ENCODE data around the gene TMOD1.
"Not testable (repeated sequence)": the region's sequence is repeated elsewhere in the genome, so short reads cannot be mapped to it uniquely, and the experiment has no call there.

Gene TMOD1

GRCh38 chr9:97572892-97573365, 71.5 kb downstream of the TMOD1 start:
- Histone ChIP-seq H3K27me3 (ENCODE audit: control insufficient read depth in 2 of 2, insufficient read depth in 2 of 2, low read length in 2 of 2) (no peaks in the 10 kb centered on the region), H3K9ac (ENCODE audit: low read depth in 1 of 2, low read length in 2 of 2) (no peak overlapping the region), H3K4me3 (ENCODE audit: low read length in 2 of 2) (no peak overlapping the region), H3K27ac (ENCODE audit: low read depth in 2 of 2, low read length in 2 of 2) (no peak overlapping the region), H3K36me3 (ENCODE audit: control insufficient read depth in 2 of 2, insufficient read depth in 2 of 2, low read length in 2 of 2) (no peaks in the 10 kb centered on the region), H3K4me1 (ENCODE audit: control insufficient read depth in 2 of 2, insufficient read depth in 2 of 2, low read length in 2 of 2) (no peaks in the 10 kb centered on the region), H3K9me3 (ENCODE audit: control insufficient read depth in 2 of 2, low read length in 2 of 2) (no peaks in the 10 kb centered on the region)

GRCh38 chr9:97573482-97574073, 72.1 kb downstream of the TMOD1 start:
- Histone ChIP-seq H3K27me3 (ENCODE audit: control insufficient read depth in 2 of 2, insufficient read depth in 2 of 2, low read length in 2 of 2) (no peaks in the 10 kb centered on the region), H3K27ac (ENCODE audit: low read depth in 2 of 2, low read length in 2 of 2) (no peak overlapping the region), H3K9ac (ENCODE audit: low read depth in 1 of 2, low read length in 2 of 2) (no peak overlapping the region), H3K36me3 (ENCODE audit: control insufficient read depth in 2 of 2, insufficient read depth in 2 of 2, low read length in 2 of 2) (no peaks in the 10 kb centered on the region), H3K9me3 (ENCODE audit: control insufficient read depth in 2 of 2, low read length in 2 of 2) (no peaks in the 10 kb centered on the region), H3K4me3 (ENCODE audit: low read length in 2 of 2) (no peak overlapping the region), H3K4me1 (ENCODE audit: control insufficient read depth in 2 of 2, insufficient read depth in 2 of 2, low read length in 2 of 2) (no peaks in the 10 kb centered on the region)

DNA sequence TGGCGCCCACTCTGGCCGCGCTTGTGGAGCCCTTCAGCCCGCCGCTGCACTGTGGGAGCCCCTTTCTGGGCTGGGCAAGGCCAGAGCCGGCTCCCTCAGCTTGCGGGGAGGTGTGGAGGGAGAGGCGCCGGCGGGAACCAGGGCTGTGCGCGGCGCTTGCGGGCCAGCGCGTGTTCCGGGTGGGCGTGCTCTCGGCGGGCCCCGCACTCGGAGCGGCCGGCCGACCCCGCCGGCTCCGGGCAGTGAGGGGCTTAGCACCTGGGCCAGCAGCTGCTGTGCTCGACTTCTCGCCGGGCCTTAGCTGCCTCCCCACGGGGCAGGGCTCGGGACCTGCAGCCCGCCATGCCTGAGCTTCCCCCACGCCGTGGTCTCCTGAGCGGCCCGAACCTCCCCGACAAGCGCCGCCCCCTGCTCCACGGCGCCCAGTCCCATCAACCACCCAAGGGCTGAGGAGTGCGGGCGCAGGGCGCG, 72.7 kb downstream of the TMOD1 start:
- not testable (repeated sequence) for H3K9ac ChIP-seq (ENCODE audit: low read depth in 1 of 2, low read length in 2 of 2); H3K27ac ChIP-seq (ENCODE audit: low read depth in 2 of 2, low read length in 2 of 2); H3K27me3 ChIP-seq (ENCODE audit: control insufficient read depth in 2 of 2, insufficient read depth in 2 of 2, low read length in 2 of 2); H3K4me1 ChIP-seq (ENCODE audit: control insufficient read depth in 2 of 2, insufficient read depth in 2 of 2, low read length in 2 of 2); H3K4me3 ChIP-seq (ENCODE audit: low read length in 2 of 2); H3K36me3 ChIP-seq (ENCODE audit: control insufficient read depth in 2 of 2, insufficient read depth in 2 of 2, low read length in 2 of 2); H3K9me3 ChIP-seq (ENCODE audit: control insufficient read depth in 2 of 2, low read length in 2 of 2)

GRCh38 chr9:97574921-97575672, 73.6 kb downstream of the TMOD1 start:
- not testable (repeated sequence) for H3K9ac ChIP-seq (ENCODE audit: low read depth in 1 of 2, low read length in 2 of 2); H3K9me3 ChIP-seq (ENCODE audit: control insufficient read depth in 2 of 2, low read length in 2 of 2); H3K27ac ChIP-seq (ENCODE audit: low read depth in 2 of 2, low read length in 2 of 2); H3K4me1 ChIP-seq (ENCODE audit: control insufficient read depth in 2 of 2, insufficient read depth in 2 of 2, low read length in 2 of 2); H3K27me3 ChIP-seq (ENCODE audit: control insufficient read depth in 2 of 2, insufficient read depth in 2 of 2, low read length in 2 of 2); H3K36me3 ChIP-seq (ENCODE audit: control insufficient read depth in 2 of 2, insufficient read depth in 2 of 2, low read length in 2 of 2)
- H3K4me3 ChIP-seq (ENCODE audit: low read length in 2 of 2) = peak overlapping the region in 1 of 2 donors; percentile 15

GRCh38 chr9:97575673-97576200, 74.3 kb downstream of the TMOD1 start:
- no peak overlapping the region for H3K27ac ChIP-seq (ENCODE audit: low read depth in 2 of 2, low read length in 2 of 2)
- H3K4me3 ChIP-seq (ENCODE audit: low read length in 2 of 2) = peak overlapping the region in 1 of 2 donors; percentile 7
- H3K9me3 ChIP-seq (ENCODE audit: control insufficient read depth in 2 of 2, low read length in 2 of 2) = no peaks in the 10 kb centered on the region
- no peaks in the 10 kb centered on the region for H3K36me3 ChIP-seq (ENCODE audit: control insufficient read depth in 2 of 2, insufficient read depth in 2 of 2, low read length in 2 of 2)
- no peak overlapping the region for H3K9ac ChIP-seq (ENCODE audit: low read depth in 1 of 2, low read length in 2 of 2)
- H3K4me1 ChIP-seq (ENCODE audit: control insufficient read depth in 2 of 2, insufficient read depth in 2 of 2, low read length in 2 of 2) = no peaks in the 10 kb centered on the region
- H3K27me3 ChIP-seq (ENCODE audit: control insufficient read depth in 2 of 2, insufficient read depth in 2 of 2, low read length in 2 of 2) = no peaks in the 10 kb centered on the region

DNA sequence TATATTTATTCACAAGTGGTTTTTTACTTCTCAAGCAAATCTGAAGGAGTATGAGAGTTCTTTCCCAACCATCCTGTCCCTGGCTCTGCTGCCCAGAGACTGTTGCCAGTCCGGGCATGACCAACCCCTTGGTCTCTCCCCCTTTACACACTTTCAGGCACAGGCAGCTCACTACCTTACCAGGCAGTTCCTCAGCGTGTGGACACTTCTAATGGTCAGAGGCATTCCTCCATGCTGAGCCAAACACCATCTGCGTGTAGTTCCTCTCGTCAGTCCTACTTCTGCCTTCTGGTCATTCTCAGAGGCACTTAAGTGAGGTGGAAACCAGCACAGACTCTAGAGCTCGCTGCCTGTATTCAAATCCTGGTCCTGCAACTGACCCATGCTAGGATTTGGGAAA, 75.6 kb downstream of the TMOD1 start:
- Histone ChIP-seq H3K4me1 (ENCODE audit: control insufficient read depth in 2 of 2, insufficient read depth in 2 of 2, low read length in 2 of 2) (no peaks in the 10 kb centered on the region), H3K27me3 (ENCODE audit: control insufficient read depth in 2 of 2, insufficient read depth in 2 of 2, low read length in 2 of 2) (no peaks in the 10 kb centered on the region), H3K27ac (ENCODE audit: low read depth in 2 of 2, low read length in 2 of 2) (no peak overlapping the region), H3K4me3 (ENCODE audit: low read length in 2 of 2) (no peak overlapping the region), H3K36me3 (ENCODE audit: control insufficient read depth in 2 of 2, insufficient read depth in 2 of 2, low read length in 2 of 2) (no peaks in the 10 kb centered on the region), H3K9me3 (ENCODE audit: control insufficient read depth in 2 of 2, low read length in 2 of 2) (no peaks in the 10 kb centered on the region), H3K9ac (ENCODE audit: low read depth in 1 of 2, low read length in 2 of 2) (no peak overlapping the region)

DNA sequence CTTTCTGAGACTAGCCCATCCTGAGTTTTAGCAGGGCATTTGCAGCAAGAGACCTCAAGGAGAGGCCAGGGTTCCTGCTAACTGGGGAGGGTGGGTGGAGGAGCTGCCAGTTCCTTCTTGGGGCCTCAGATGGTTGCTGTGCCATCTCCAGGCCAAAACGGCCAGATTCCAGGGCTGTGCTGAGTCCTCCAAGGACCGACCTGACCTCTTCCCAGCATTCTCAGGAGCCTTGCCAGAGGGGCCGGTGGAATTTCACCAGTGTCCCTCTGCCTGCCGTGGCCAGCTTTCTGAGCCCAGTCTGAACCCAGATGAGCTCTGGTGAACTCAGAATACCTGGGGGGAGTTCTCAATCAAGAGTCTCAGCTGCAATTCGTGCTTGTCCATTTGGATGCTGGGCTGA, 77.4 kb downstream of the TMOD1 start:
- H3K27me3 ChIP-seq (ENCODE audit: control insufficient read depth in 2 of 2, insufficient read depth in 2 of 2, low read length in 2 of 2) = no peaks in the 10 kb centered on the region
- H3K4me3 ChIP-seq (ENCODE audit: low read length in 2 of 2) = no peak overlapping the region
- no peak overlapping the region for H3K9ac ChIP-seq (ENCODE audit: low read depth in 1 of 2, low read length in 2 of 2)
- H3K27ac ChIP-seq (ENCODE audit: low read depth in 2 of 2, low read length in 2 of 2) = no peak overlapping the region
- H3K4me1 ChIP-seq (ENCODE audit: control insufficient read depth in 2 of 2, insufficient read depth in 2 of 2, low read length in 2 of 2) = no peaks in the 10 kb centered on the region
- H3K9me3 ChIP-seq (ENCODE audit: control insufficient read depth in 2 of 2, low read length in 2 of 2) = no peaks in the 10 kb centered on the region
- no peaks in the 10 kb centered on the region for H3K36me3 ChIP-seq (ENCODE audit: control insufficient read depth in 2 of 2, insufficient read depth in 2 of 2, low read length in 2 of 2)

DNA sequence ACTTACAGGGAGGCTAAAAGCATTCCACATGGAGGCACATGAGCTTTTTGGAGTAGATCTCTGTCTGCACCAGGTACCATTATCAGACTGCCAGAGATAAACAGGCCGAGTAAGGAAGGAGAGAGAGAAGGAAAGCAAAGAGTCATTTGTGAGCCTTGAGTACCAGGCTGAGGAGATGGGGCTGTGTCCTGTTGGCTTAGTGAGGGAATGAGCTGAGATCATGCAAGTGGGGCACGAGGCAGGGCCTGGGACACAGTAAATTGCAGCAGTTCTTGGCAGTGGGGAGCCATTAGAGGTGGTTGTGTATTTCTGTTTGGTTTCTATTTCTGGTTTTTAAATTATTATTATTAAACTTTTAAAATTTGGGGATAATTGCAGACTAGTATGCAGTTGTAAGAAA, 78.4 kb downstream of the TMOD1 start:
- no peaks in the 10 kb centered on the region for H3K9me3 ChIP-seq (ENCODE audit: control insufficient read depth in 2 of 2, low read length in 2 of 2)
- no peaks in the 10 kb centered on the region for H3K4me1 ChIP-seq (ENCODE audit: control insufficient read depth in 2 of 2, insufficient read depth in 2 of 2, low read length in 2 of 2)
- no peaks in the 10 kb centered on the region for H3K27me3 ChIP-seq (ENCODE audit: control insufficient read depth in 2 of 2, insufficient read depth in 2 of 2, low read length in 2 of 2)
- no peak overlapping the region for H3K9ac ChIP-seq (ENCODE audit: low read depth in 1 of 2, low read length in 2 of 2)
- no peaks in the 10 kb centered on the region for H3K36me3 ChIP-seq (ENCODE audit: control insufficient read depth in 2 of 2, insufficient read depth in 2 of 2, low read length in 2 of 2)
- no peak overlapping the region for H3K4me3 ChIP-seq (ENCODE audit: low read length in 2 of 2)
- H3K27ac ChIP-seq (ENCODE audit: low read depth in 2 of 2, low read length in 2 of 2) = no peak overlapping the region

- H3K9me3 ChIP-seq (ENCODE audit: control insufficient read depth in 2 of 2, low read length in 2 of 2) = not testable (repeated sequence)
Measured at GRCh38 chr9:97581590-97581989, 80.1 kb downstream of the TMOD1 start.

DNA sequence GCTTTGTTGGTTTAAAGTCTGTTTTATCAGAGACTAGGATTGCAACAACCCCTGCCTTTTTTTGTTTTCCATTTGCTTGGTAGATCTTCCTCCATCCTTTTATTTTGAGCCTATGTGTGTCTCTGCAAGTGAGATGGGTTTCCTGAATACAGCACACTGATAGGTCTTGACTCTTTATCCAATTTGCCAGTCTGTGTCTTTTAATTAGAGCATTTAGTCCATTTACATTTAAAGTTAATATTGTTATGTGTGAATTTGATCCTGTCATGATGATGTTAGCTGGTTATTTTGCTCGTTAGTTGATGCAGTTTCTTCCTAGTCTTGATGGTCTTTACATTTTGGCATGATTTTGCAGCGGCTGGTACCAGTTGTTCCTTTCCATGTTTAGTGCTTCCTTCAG, 83.3 kb downstream of the TMOD1 start:
- not testable (repeated sequence) for H3K4me3 ChIP-seq (ENCODE audit: low read length in 2 of 2); H3K27me3 ChIP-seq (ENCODE audit: control insufficient read depth in 2 of 2, insufficient read depth in 2 of 2, low read length in 2 of 2); H3K36me3 ChIP-seq (ENCODE audit: control insufficient read depth in 2 of 2, insufficient read depth in 2 of 2, low read length in 2 of 2); H3K9ac ChIP-seq (ENCODE audit: low read depth in 1 of 2, low read length in 2 of 2); H3K9me3 ChIP-seq (ENCODE audit: control insufficient read depth in 2 of 2, low read length in 2 of 2); H3K4me1 ChIP-seq (ENCODE audit: control insufficient read depth in 2 of 2, insufficient read depth in 2 of 2, low read length in 2 of 2); H3K27ac ChIP-seq (ENCODE audit: low read depth in 2 of 2, low read length in 2 of 2)

More at GRCh38 chr9:97581590-97581989, 80.1 kb downstream of the TMOD1 start:
- not testable (repeated sequence) for H3K27me3 ChIP-seq (ENCODE audit: control insufficient read depth in 2 of 2, insufficient read depth in 2 of 2, low read length in 2 of 2); H3K4me1 ChIP-seq (ENCODE audit: control insufficient read depth in 2 of 2, insufficient read depth in 2 of 2, low read length in 2 of 2); H3K4me3 ChIP-seq (ENCODE audit: low read length in 2 of 2); H3K9ac ChIP-seq (ENCODE audit: low read depth in 1 of 2, low read length in 2 of 2); H3K27ac ChIP-seq (ENCODE audit: low read depth in 2 of 2, low read length in 2 of 2); H3K36me3 ChIP-seq (ENCODE audit: control insufficient read depth in 2 of 2, insufficient read depth in 2 of 2, low read length in 2 of 2)

Measured in mucosa of rectum (tissue), 2 donors.